HG03064 (cell line): ENCODE results near the gene BICC1.

Experiments
- ATAC-seq: cut with Tn5 transposase; IDR thresholded peaks from one replicate; pipeline ENCODE4 v1.9.1; 2021; ENCODE audit warnings: low read depth; ENCODE audit not compliant: unreplicated experiment

BICC1 gene

GRCh38 chr10:58772758-58773157 lies 260.1 kb downstream of the BICC1 start:
- no peak for ATAC-seq

GRCh38 chr10:58773341-58773740 lies 260.7 kb downstream of the BICC1 start:
- ATAC-seq, result no peak

GRCh38 chr10:58773944-58774343 lies 261.3 kb downstream of the BICC1 start:
- no peak for ATAC-seq

GRCh38 chr10:58775960-58776567 lies 263.4 kb downstream of the BICC1 start:
- no peak for ATAC-seq

- no peak for ATAC-seq
Observed at GRCh38 chr10:58776568-58777318, 264.1 kb downstream of the BICC1 start.

GRCh38 chr10:58778966-58779365 lies 266.3 kb downstream of the BICC1 start:
- no peak for ATAC-seq

GRCh38 chr10:58779594-58779993 lies 266.9 kb downstream of the BICC1 start:
- no peak for ATAC-seq

- ATAC-seq, result no peak
Observed at GRCh38 chr10:58780476-58780875, 267.8 kb downstream of the BICC1 start.

- no peak for ATAC-seq
Observed at GRCh38 chr10:58781873-58782488, 269.3 kb downstream of the BICC1 start.

GRCh38 chr10:58782876-58783851 lies 270.5 kb downstream of the BICC1 start:
- ATAC-seq, result no peak

- no peak for ATAC-seq
Observed at GRCh38 chr10:58784361-58784760, 271.7 kb downstream of the BICC1 start.

GRCh38 chr10:58785354-58785753 lies 272.7 kb downstream of the BICC1 start:
- ATAC-seq, result no peak

GRCh38 chr10:58791137-58791536 lies 278.5 kb downstream of the BICC1 start:
- ATAC-seq, result no peak

GRCh38 chr10:58795560-58795959 lies 282.9 kb downstream of the BICC1 start:
- no peak for ATAC-seq

- no peak for ATAC-seq
Observed at GRCh38 chr10:58796242-58796641, 283.6 kb downstream of the BICC1 start.

- ATAC-seq, result no peak
Observed at GRCh38 chr10:58796824-58797223, 284.2 kb downstream of the BICC1 start.

- no peak for ATAC-seq
Observed at GRCh38 chr10:58797356-58797755, 284.7 kb downstream of the BICC1 start.

- ATAC-seq, result no peak
Observed at GRCh38 chr10:58802047-58802446, 289.4 kb downstream of the BICC1 start.

- ATAC-seq, result no peak
Observed at GRCh38 chr10:58806323-58806722, 293.7 kb downstream of the BICC1 start.

- no peak for ATAC-seq
Observed at GRCh38 chr10:58806970-58807628, 294.4 kb downstream of the BICC1 start.
